GM21528 (cell line): Measurements from ENCODE around the gene MYO18A.

Source experiments
- ATAC-seq: cut with Tn5 transposase; IDR thresholded peaks from one replicate; pipeline ENCODE4 v1.9.1; 2021; ENCODE audit warnings: mild to moderate bottlenecking, moderate library complexity; ENCODE audit not compliant: unreplicated experiment, low FRiP score

Gene MYO18A

DNA sequence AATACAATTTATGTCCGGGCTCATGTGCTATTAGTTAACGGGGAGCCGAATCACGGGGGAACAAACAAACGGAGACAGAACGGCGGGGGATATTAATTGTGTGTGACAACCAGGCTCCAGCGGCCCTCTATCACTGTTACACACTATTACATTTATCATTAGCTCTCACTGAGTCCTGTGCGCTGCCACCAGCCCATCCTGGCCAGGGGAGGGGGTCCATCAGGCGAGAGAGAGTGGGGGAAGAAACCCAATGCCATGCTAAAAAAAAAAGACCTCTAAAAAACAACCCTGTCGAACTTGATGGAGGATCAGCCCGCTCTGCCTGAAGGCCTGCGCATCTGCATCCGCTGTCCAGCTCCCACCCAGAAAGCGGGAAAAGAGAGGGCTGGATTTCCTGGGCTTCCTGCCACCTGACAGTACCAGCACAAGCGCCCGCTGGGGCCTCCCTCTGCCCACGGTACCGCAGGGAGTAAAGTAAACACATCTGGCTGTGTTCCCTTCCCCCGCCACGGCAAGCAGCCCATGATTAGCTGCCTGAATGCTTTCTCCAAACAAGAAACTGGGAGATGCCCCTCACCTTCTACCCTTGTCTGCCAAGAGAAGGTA lies 95.6 kb downstream of the MYO18A start:
- ATAC-seq: no peak

DNA sequence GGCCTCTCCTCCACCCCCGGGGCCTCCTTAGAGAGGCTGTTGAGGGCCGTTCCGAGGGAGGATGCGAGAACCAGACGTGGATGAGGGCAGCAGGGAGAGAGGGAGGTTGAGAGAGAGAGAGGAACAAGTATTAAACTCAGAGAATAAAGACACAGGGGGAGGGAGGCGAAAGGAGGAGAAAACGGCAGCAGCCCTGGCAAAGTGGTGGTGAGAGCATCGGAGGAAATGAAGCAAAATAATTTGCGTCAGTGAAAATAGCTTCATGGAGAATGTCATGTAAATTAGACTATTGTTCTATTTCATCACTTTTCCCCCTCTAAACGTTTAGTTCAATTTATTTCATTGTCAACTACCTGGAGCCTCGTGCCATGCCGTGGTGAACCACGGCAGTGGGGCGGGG lies 99.2 kb downstream of the MYO18A start:
- no peak for ATAC-seq

- no peak for ATAC-seq
Observed at GRCh38 chr17:29080323-29080722, 99.9 kb downstream of the MYO18A start.

- ATAC-seq: no peak
Observed at GRCh38 chr17:29079887-29080286, 100.3 kb downstream of the MYO18A start.

DNA sequence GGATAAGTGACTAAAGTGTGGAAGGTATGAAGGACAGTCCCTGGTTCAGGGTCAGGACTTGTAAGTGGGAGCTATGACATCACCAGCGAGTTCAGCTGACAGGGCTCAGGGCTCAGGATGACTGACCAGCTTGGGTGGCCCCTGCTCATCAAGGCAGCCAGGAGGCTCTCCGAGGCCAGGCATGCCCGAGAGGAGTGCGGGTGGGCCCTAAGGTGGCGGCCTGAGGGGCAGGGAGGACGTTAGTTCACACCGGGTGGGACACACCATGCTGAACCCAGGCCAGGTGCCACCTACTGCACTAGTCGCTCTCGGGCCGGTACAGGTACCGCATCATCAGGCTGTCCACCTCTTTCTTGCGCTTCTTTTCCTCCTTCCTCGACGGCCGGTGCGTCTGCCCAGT lies 100.8 kb downstream of the MYO18A start:
- ATAC-seq: no peak

- no peak for ATAC-seq
Observed at GRCh38 chr17:29078183-29079045, 101.8 kb downstream of the MYO18A start.

DNA sequence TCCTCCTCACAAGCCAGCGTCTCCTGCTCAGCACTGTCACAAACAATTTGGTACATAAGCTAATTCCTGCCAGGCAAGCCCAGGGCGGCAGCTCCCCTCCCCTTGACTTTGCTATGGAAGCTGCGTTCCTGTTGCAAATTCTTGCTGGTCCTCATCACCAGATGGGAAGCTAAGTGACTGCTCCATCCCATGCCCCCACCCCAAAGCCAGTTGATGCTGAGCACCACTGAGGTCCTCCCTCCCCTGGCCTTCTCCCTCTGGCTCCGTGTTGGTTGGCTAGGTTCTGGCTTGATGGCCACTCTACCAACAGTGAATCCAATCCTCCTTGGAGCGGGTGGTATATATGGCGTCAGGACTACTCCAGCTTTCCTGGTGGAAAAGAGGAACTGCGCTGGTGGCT lies 102.9 kb downstream of the MYO18A start:
- ATAC-seq: no peak

DNA sequence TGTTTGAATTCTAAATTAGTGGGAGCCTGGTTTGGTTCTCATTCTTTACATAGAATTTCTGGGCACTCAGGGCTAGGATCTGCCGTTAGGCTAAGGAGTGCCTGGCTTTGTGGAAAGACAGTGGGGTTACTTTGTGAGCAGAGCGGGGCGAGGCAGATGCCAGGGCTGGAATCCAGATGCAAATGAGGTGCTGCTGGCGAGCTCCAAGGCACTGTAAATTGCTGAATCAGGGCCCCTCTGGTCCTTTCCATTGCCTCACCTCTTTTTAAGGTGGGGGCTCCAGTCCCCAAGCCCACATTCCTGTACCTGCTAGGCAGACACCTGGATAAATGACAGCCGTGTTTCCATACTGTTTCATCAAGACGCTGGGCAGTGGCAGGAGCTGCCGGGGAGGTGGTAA lies 103.5 kb downstream of the MYO18A start:
- no peak for ATAC-seq

- no peak for ATAC-seq
Observed at GRCh38 chr17:29076087-29076486, 104.1 kb downstream of the MYO18A start.

GRCh38 chr17:29074488-29074887 lies 105.7 kb downstream of the MYO18A start:
- ATAC-seq: no peak

DNA sequence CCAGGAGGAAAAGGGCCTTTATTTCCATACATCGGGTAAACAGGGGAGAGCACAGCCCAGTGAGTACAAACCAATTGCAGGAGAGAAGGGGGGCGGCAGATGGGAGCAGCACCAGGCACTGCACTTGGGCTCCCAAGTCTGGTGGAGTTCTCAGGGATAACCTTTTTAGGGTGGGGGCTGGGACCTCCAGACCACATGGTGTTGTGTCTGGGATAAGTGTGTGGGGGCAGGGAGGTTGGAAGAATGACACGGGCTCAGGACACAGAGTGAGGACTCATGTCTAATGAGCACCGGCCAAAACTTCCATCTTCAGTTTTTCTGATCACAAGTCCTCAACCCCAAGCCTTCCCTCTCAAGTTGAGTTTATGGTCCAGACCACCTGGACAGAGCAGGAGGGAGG lies 106.7 kb downstream of the MYO18A start:
- ATAC-seq: no peak

DNA sequence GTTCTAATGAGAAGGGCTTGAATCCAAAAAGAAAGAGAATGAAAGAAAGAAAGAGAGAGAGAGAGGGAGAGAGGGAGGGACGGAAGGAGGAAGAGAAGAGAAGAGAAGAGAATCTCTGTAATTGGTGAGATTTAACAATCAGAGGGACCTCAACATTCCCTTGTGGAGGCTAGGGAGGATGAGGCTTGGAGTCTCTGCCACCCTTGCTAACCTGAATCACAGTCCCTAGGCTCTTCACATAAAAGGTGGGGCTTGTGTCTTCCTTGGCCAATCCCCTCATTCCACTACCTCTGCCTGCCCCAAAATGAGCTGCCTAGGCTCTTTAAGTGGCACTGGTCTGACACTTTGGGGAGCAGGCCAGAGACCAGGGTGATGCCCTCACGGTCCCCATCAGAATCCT lies 107.2 kb downstream of the MYO18A start:
- no peak for ATAC-seq

- ATAC-seq: no peak
Observed at GRCh38 chr17:29071303-29071702, 108.9 kb downstream of the MYO18A start.

DNA sequence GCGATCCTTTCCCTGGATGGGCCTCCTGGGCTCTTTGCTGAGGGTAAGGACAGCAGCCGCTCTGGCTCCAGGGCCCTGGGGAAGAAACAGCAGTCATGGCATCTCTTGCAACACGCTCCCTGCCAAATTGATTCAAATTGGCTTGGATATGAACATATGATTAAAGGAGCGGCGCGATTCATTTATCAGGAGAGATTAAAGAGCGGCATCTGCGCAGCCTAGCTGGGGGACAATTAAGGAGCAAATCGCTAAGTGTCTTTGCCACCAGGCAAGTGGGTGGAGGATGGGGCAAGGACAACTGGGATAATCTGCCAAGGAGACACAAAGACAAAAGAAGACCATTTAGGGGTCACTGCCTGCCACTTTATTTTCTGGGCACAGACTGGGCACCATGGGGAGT lies 109.4 kb downstream of the MYO18A start:
- ATAC-seq: no peak

DNA sequence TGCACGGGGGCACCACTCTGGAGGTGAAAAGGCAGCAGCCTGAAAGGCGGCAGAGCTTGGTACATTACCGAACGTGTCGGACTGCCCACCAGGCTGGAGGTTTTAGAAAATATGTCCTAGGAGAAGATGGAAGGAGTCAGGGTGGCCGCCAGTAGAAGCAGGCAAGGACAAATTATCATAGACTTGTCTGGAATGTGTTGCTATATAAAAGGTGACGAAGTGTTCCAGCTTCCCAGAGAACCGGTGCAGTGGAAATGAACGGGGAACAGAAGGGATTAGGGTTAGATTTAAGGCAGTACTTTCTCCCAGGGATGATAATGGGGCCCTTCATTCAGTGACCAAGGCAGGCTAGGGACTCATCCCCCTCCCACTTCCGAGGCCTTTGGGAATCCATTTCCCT lies 109.9 kb downstream of the MYO18A start:
- ATAC-seq: no peak

- ATAC-seq: no peak
Observed at GRCh38 chr17:29069526-29070041, 110.6 kb downstream of the MYO18A start.

GRCh38 chr17:29068818-29069217 lies 111.4 kb downstream of the MYO18A start:
- no peak for ATAC-seq

DNA sequence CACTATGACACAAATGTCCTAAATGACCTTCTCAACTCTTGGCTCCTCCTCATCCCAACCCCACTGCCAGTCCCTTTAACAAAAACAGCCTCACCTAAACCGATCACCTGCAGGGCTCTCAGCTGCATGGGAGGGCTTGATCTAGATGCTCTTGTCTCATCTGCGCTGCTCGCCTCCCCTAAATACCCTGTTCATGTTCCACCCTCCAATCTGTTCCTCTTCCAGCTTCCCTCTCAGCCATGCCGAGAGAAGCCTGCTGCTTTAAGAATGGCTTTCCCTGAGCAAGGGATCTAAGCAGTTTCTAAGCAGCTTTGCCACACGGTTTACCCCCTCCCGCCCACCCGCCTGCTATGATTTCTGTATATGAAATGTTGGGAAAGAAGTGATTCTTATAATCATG lies 113.6 kb downstream of the MYO18A start:
- no peak for ATAC-seq

DNA sequence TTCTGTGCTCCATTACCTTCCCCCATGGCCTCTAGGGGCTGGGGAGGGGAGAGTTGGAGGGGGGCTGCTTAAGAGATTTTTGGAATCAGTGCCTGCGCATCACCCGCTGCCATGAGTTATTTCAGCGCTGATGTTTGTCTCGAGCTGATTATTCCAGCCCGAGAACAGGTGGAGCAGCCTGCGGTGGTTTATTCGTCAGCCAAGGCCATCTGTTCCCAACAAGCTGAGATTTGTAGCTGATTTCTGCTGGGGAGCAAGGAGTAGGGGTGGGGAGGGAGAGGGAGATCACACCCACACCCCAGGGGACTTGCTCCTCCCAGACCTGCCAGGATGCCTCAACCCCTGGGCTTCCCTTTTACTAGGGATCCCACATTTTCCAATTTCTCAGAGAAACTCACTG lies 114.2 kb downstream of the MYO18A start:
- no peak for ATAC-seq

DNA sequence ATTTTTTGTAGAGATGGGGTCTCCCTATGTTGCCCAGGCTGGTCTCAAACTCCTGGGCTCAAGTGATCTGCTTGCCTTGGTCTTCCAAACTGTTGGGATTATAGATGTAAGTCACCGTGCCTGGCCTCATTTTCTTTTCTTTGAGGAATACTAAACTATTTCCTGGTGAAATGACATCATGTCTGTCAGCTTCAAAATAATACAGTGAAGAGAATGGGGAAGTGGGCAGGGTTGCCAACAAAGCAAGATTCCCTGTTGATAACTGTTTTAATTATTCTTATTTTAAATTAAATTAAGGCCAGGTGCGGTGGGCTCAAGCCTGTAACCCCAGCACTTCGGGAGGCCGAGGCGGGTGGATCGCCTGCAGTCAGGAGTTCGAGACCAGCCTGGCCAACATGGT lies 116.2 kb downstream of the MYO18A start:
- no peak for ATAC-seq

DNA sequence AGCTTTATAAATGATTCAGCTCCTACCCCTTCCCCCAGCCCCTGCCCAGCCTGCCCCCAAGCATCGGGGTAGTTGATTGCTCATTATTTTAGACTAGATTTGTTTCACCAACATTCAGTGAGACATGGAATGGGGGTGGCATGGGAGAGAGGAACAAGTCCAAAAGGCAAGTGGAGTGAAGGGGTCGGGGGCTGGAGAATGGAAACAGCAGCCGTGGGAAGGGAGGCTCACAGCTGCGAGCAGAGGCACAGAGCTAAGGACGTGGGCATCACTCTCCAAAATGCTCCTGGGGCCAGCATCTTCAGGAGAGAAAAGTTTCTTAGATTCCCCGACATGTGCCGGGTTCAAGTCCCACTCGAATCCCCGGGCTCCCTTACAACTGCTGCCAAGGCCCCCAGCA lies 118.0 kb downstream of the MYO18A start:
- ATAC-seq: no peak

DNA sequence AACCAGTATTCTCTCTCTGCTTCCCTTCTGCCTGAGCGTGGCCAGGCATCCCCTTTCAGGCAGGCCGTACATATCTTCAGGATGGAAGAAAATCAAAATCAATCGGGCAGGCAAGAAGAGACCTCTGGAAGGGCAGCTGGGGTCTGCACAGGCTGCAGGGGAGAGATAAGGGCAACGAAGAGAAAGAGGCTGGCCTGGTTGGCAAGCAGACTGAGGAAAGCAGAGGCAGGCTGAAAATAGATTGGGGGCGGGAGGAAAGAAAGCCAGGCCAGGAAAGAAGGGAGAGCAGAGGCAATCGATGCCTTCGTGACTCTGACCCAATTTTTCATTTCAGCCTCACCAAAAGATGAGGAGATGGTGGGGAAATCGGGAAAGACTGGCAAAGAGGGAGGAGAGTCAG lies 119.2 kb downstream of the MYO18A start:
- no peak for ATAC-seq
